ENCODE results near the gene TFDP3.

TFDP3 gene

DNA sequence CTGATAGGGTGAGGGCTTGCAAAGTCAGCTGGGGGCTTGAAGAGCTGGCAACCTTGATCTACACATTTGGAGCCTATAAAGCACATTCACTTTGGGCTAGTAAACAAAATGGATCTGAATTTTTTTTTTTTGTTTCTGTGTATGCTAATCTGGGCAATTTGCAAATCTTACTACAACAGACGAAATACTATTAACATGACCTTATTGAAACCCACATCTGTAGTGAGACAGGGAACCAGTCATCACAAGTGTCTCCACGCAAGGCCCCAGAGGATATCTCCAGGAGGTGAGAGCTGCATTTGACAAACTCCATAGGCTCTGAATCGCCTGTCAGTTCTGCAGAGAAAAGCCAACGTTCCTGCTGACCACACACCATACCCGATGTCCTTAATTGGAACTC, 33.0 kb upstream of the TFDP3 start:
- H3K9me3 ChIP-seq: no peaks in the 10 kb centered on the region
- H3K4me1 ChIP-seq (ENCODE audit: control insufficient read depth in 1 of 2, insufficient read depth in 1 of 2, low read depth in 1 of 2, low read length in 1 of 2): no peaks in the 10 kb centered on the region
- H3K27me3 ChIP-seq: no peaks in the 10 kb centered on the region
- H3K27ac ChIP-seq: no peak overlapping the region
- TF ChIP-seq, protein P1, sequence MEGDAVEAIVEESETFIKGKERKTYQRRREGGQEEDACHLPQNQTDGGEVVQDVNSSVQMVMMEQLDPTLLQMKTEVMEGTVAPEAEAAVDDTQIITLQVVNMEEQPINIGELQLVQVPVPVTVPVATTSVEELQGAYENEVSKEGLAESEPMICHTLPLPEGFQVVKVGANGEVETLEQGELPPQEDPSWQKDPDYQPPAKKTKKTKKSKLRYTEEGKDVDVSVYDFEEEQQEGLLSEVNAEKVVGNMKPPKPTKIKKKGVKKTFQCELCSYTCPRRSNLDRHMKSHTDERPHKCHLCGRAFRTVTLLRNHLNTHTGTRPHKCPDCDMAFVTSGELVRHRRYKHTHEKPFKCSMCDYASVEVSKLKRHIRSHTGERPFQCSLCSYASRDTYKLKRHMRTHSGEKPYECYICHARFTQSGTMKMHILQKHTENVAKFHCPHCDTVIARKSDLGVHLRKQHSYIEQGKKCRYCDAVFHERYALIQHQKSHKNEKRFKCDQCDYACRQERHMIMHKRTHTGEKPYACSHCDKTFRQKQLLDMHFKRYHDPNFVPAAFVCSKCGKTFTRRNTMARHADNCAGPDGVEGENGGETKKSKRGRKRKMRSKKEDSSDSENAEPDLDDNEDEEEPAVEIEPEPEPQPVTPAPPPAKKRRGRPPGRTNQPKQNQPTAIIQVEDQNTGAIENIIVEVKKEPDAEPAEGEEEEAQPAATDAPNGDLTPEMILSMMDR (IDR thresholded peaks at IDR 0.05): no peak
- no peak overlapping the region for H3K4me3 ChIP-seq (ENCODE audit: low read depth in 1 of 2, low read length in 1 of 2)
- no peaks in the 10 kb centered on the region for H3K36me3 ChIP-seq

DNA sequence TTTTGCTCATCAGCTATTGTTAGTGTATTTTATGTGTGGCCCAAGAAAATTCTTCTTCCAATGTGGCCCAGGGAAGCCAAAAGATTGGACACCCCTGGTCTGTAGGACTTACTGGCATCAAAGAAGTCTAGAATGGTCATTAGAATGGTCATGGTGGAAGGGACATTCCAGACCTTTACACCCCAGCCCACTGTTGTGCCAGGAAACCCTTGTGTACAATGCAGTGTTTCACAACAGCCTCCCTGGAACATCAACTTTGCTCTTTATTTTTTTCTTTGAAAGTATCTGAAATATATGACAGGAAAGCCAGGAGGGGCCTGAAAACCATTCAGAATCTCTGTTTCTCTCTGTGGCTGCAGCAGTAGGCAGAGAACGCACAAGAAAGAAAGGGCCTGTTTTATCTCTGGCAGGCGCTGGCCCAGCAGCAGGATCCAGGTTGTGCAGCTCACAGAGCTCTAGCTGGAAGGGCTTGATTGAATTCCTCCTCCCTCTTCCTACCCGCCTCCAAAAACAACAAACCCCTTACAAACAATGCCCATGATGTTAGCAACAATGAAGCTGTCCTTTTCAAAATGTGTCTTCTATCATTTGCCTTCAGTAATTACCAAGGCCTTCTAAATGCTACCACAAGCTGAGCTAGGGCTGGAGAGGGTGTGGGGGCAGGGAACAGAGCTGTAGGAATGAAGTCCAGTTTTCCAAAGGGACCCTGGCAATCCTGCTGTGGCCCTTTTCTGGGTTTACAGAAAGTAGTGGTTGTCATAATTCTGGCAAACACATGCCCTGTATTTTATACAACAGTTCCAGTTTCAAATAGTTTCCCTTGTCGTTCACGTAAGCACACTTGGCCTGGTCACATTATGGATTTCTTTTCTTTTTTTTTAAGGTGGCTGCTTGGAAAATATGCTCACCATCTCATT, 32.3 kb upstream of the TFDP3 start:
- TF ChIP-seq, protein P1 (IDR thresholded peaks at IDR 0.05): no peak
- Histone ChIP-seq H3K27ac (no peak overlapping the region), H3K27me3 (no peaks in the 10 kb centered on the region), H3K4me3 (ENCODE audit: low read depth in 1 of 2, low read length in 1 of 2) (no peak overlapping the region), H3K36me3 (no peaks in the 10 kb centered on the region), H3K4me1 (ENCODE audit: control insufficient read depth in 1 of 2, insufficient read depth in 1 of 2, low read depth in 1 of 2, low read length in 1 of 2) (no peaks in the 10 kb centered on the region), H3K9me3 (no peaks in the 10 kb centered on the region)

DNA sequence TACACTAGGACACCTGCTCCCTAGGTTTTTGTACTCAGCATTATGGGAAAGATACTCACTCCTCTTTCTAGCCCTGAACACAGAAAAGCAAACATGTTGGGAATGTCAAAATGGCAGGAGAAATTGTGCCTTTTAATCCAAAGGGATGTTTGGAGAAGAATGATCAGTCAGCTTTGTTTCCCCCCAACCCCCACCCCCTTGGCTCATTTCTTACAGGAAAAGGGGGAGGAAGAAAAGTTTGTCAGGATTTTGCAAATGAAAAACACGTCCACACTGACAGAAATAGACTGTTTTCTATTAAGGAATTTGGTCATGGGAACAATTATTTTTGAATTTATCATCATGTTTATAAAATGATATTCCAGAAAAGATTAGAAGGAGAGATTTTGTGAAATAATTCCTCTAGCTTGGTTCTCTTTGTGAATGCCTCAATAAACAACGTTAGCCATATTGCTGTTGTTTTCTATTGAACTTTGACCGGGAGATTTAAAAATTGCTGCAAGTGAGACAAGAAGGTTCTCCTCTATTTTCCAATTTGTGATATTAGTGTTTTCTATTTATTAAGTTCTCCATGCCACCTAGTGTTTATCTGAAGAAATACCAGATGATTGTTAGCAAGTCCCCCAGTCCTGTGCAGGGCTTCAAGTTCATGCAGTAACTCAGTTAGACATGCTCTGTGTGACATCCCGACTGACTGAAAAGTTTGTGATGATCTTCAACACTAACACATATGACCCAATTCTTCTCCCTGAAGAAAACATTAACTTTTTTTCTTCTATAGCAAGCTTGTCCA, 31.3 kb upstream of the TFDP3 start:
- TF ChIP-seq, protein P1 (IDR thresholded peaks at IDR 0.05): no peak

DNA sequence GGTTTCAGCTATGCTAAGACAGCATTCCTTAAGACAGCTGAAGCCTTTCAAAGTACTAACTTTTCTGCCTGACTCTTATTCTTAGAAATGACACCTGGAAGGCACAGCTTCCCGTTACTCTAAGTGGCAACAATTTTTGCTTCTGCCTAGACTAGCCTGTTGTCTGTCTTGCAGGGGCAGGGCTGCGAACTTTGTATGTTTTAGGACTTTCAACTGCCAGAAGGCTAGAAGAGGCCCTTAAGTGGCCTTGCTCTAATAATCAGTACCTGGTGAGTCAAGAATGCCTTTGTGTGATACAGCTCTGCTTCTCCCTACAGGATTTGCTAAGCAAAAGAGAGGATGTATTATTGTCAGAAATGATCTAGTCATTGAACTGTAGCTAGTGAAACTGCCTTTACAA, 30.0 kb upstream of the TFDP3 start:
- Histone ChIP-seq H3K36me3 (no peaks in the 10 kb centered on the region), H3K27me3 (no peaks in the 10 kb centered on the region), H3K9me3 (no peaks in the 10 kb centered on the region), H3K4me1 (ENCODE audit: control insufficient read depth in 1 of 2, insufficient read depth in 1 of 2, low read depth in 1 of 2, low read length in 1 of 2) (no peaks in the 10 kb centered on the region), H3K4me3 (ENCODE audit: low read depth in 1 of 2, low read length in 1 of 2) (no peak overlapping the region), H3K27ac (no peak overlapping the region)
- TF ChIP-seq, protein P1 (IDR thresholded peaks at IDR 0.05): no peak

More for the DNA sequence above, 31.3 kb upstream of the TFDP3 start:
- no peaks in the 10 kb centered on the region for H3K9me3 ChIP-seq
- no peaks in the 10 kb centered on the region for H3K27me3 ChIP-seq
- H3K36me3 ChIP-seq: no peaks in the 10 kb centered on the region
- H3K27ac ChIP-seq: no peak overlapping the region
- H3K4me1 ChIP-seq (ENCODE audit: control insufficient read depth in 1 of 2, insufficient read depth in 1 of 2, low read depth in 1 of 2, low read length in 1 of 2): no peaks in the 10 kb centered on the region
- no peak overlapping the region for H3K4me3 ChIP-seq (ENCODE audit: low read depth in 1 of 2, low read length in 1 of 2)

DNA sequence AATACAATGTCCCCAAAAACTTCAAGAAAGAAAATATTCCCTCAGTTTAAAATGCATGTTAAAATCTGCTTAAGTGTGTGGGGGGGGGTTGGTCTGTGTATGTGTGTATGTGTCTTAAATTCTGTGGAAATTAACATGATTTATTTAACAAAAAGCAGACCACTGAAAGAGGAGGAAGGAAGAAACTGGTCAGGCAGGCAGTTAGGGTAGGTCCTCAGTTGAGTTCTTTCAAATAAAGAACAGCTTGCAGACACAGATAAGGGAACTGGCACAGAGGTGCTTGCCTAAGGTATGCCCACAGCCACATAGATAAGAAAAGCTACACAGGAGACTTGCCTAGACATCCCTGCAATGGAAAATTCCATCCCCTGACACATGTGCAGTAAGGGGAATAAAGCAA, 28.8 kb upstream of the TFDP3 start:
- Histone ChIP-seq H3K27ac (no peak overlapping the region), H3K4me3 (ENCODE audit: low read depth in 1 of 2, low read length in 1 of 2) (no peak overlapping the region), H3K4me1 (ENCODE audit: control insufficient read depth in 1 of 2, insufficient read depth in 1 of 2, low read depth in 1 of 2, low read length in 1 of 2) (no peaks in the 10 kb centered on the region), H3K36me3 (no peaks in the 10 kb centered on the region), H3K27me3 (no peaks in the 10 kb centered on the region), H3K9me3 (no peaks in the 10 kb centered on the region)
- TF ChIP-seq, protein P1 (IDR thresholded peaks at IDR 0.05): no peak
